ENCODE measurements around the gene UROS.

Gene UROS

GRCh38 chr10:125775491-125776106 is 47.5 kb downstream of the UROS start, which contains the start of gene MMP21:
Gene MMP21 (minus strand): TSS chr10:125775821. CDS start chr10:125775821, 0 bp downstream.
- 0 out of 3 replicates have a peak, but pooled peaks have one; percentile 8 for ATAC-seq (ENCODE audit: low read depth)
- Histone ChIP-seq H3K4me3 (ENCODE audit: severe bottlenecking) (no peak within 1 kb of the TSS), H3K27me3 (ENCODE audit: insufficient read depth, poor library complexity, severe bottlenecking) (peaks cover 12% of the 10 kb centered on the region), H3K9me3 (ENCODE audit: severe bottlenecking) (no peaks in the 10 kb centered on the region), H3K4me1 (ENCODE audit: insufficient read depth, poor library complexity, severe bottlenecking) (no peaks in the 10 kb centered on the region), H3K27ac (ENCODE audit: poor library complexity, severe bottlenecking) (no peak within 1 kb of the TSS), H3K36me3 (ENCODE audit: low read depth) (no peaks in the 10 kb centered on the region)
- no peak for TF ChIP-seq CTCF (IDR thresholded peaks at IDR 0.05; ENCODE audit: poor library complexity, severe bottlenecking)
- no peak for DNase-seq (ENCODE audit: low spot score)

- DNase-seq (ENCODE audit: low spot score) = no peak
- no peak overlapping the region for H3K4me3 ChIP-seq (ENCODE audit: severe bottlenecking)
- H3K27me3 ChIP-seq (ENCODE audit: insufficient read depth, poor library complexity, severe bottlenecking) = peaks cover 12% of the 10 kb centered on the region
- no peak for ATAC-seq (ENCODE audit: low read depth)
- H3K27ac ChIP-seq (ENCODE audit: poor library complexity, severe bottlenecking) = no peak overlapping the region
- no peaks in the 10 kb centered on the region for H3K9me3 ChIP-seq (ENCODE audit: severe bottlenecking)
- H3K36me3 ChIP-seq (ENCODE audit: low read depth) = no peaks in the 10 kb centered on the region
- no peaks in the 10 kb centered on the region for H3K4me1 ChIP-seq (ENCODE audit: insufficient read depth, poor library complexity, severe bottlenecking)
- TF ChIP-seq CTCF (IDR thresholded peaks at IDR 0.05; ENCODE audit: poor library complexity, severe bottlenecking) = no peak
Observed at GRCh38 chr10:125774581-125775191, 48.4 kb downstream of the UROS start.

GRCh38 chr10:125773687-125774543 is 49.1 kb downstream of the UROS start:
- Histone ChIP-seq H3K27ac (ENCODE audit: poor library complexity, severe bottlenecking) (no peak overlapping the region), H3K4me1 (ENCODE audit: insufficient read depth, poor library complexity, severe bottlenecking) (no peaks in the 10 kb centered on the region), H3K27me3 (ENCODE audit: insufficient read depth, poor library complexity, severe bottlenecking) (peaks cover 12% of the 10 kb centered on the region), H3K9me3 (ENCODE audit: severe bottlenecking) (no peaks in the 10 kb centered on the region), H3K36me3 (ENCODE audit: low read depth) (no peaks in the 10 kb centered on the region), H3K4me3 (ENCODE audit: severe bottlenecking) (no peak overlapping the region)
- DNase-seq (ENCODE audit: low spot score) (no peak), ATAC-seq (ENCODE audit: low read depth) (peak; percentile 39; the same call in 2 of the 3 replicates)
- TF ChIP-seq CTCF (IDR thresholded peaks at IDR 0.05; ENCODE audit: poor library complexity, severe bottlenecking) = no peak

GRCh38 chr10:125772864-125773180 is 50.2 kb downstream of the UROS start:
- ATAC-seq (ENCODE audit: low read depth) = no peak
- no peak for DNase-seq (ENCODE audit: low spot score)
- no peak overlapping the region for H3K4me3 ChIP-seq (ENCODE audit: severe bottlenecking)
- no peak overlapping the region for H3K27ac ChIP-seq (ENCODE audit: poor library complexity, severe bottlenecking)
- peaks cover 12% of the 10 kb centered on the region for H3K27me3 ChIP-seq (ENCODE audit: insufficient read depth, poor library complexity, severe bottlenecking)
- no peaks in the 10 kb centered on the region for H3K36me3 ChIP-seq (ENCODE audit: low read depth)
- H3K4me1 ChIP-seq (ENCODE audit: insufficient read depth, poor library complexity, severe bottlenecking) = no peaks in the 10 kb centered on the region
- H3K9me3 ChIP-seq (ENCODE audit: severe bottlenecking) = no peaks in the 10 kb centered on the region
- no peak for TF ChIP-seq CTCF (IDR thresholded peaks at IDR 0.05; ENCODE audit: poor library complexity, severe bottlenecking)
